ENCODE measurements around the gene CLIC6.
"Not testable (repeated sequence)": the region's sequence is repeated elsewhere in the genome, so short reads cannot be mapped to it uniquely, and the experiment has no call there.

CLIC6 gene

DNA sequence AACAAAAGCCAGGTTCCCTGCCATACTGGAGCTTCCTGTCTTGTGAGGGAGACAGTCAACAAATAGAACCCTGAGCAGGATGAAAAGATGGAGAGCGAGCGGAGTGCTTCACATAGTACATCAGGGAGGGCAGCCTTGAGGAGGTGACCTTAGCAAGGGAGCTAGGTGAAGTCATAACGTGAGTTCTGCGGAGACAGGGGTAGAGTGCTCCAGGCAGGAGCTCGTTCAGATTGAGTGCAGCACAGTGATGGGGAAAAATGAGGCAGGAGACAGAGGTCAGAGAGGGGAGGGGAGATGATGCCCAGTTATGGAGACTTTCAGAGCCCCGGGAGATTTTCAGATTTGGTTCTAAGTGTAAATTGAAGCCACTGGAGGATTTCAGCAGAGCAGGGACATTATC lies 15.3 kb upstream of the CLIC6 start:
- no peak for DNase-seq

DNA sequence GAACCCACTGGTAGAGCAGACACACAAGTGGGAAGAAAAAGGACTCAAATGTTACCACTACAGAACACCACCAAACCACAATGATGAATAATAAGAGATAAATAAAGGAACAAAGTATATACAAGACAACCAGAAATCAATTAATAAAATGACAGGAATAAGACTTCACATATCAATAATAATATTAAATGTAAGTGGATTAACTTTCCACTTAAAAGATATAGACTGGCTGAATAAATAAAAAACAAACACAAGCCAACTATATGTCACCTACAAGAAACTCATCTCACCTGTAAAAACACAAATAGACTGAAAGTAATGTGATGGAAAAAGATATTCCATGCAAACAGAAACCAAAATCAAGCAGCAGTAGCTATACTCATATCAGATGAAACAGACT lies 6.9 kb upstream of the CLIC6 start:
- DNase-seq = no peak

- no peak for DNase-seq
These were observed 1.0 kb upstream of the CLIC6 start for GRCh38 chr21:34667761-34668160.

DNA sequence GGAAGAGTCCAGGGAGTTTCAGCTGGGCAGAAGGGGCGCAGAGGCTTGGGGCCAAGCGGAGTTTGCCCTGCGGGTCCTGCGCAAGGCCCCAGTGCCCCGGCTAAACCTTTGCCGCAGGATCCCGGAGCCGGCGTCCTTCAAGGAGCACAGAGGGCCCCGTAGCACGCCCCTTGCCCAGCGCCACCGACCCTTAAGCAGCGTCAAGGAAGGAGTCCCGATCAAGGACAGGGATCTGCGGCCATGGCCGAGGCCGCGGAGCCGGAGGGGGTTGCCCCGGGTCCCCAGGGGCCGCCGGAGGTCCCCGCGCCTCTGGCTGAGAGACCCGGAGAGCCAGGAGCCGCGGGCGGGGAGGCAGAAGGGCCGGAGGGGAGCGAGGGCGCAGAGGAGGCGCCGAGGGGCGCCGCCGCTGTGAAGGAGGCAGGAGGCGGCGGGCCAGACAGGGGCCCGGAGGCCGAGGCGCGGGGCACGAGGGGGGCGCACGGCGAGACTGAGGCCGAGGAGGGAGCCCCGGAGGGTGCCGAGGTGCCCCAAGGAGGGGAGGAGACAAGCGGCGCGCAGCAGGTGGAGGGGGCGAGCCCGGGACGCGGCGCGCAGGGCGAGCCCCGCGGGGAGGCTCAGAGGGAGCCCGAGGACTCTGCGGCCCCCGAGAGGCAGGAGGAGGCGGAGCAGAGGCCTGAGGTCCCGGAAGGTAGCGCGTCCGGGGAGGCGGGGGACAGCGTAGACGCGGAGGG lies 520 bp downstream of the CLIC6 start:
- DNase-seq = peak in 1 of 5 experiments; percentile 40

DNA sequence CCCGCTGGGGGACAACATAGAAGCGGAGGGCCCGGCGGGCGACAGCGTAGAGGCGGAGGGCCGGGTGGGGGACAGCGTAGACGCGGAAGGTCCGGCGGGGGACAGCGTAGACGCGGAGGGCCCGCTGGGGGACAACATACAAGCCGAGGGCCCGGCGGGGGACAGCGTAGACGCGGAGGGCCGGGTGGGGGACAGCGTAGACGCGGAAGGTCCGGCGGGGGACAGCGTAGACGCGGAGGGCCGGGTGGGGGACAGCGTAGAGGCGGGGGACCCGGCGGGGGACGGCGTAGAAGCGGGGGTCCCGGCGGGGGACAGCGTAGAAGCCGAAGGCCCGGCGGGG lies 1.1 kb downstream of the CLIC6 start:
- DNase-seq = not testable (repeated sequence)

GRCh38 chr21:34670220-34670961 lies 1.6 kb downstream of the CLIC6 start:
- DNase-seq = no peak

GRCh38 chr21:34670962-34671348 lies 2.2 kb downstream of the CLIC6 start:
- no peak for DNase-seq

DNA sequence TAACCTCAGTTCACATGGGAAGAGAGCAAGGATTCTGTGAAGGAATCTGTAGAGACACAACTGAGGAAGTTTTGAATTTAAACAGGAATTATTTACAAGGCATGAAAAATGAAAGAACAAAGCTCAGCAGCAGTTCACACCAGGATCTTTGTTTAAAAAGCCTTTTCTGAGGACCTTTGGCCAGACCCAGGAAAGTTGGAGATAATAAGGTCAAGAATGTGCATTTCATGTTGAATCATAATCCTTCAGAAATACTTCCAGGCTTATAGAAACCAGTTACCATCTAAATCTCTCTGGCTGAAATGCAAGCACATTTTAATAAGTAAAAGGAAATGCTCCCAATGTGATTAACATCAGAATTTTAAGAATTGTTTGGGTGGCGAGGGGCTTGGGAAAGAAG lies 2.7 kb downstream of the CLIC6 start:
- no peak for DNase-seq

- DNase-seq = no peak
These were observed 3.1 kb downstream of the CLIC6 start for GRCh38 chr21:34671891-34672290.

GRCh38 chr21:34673006-34673405 lies 4.2 kb downstream of the CLIC6 start:
- no peak for DNase-seq

DNA sequence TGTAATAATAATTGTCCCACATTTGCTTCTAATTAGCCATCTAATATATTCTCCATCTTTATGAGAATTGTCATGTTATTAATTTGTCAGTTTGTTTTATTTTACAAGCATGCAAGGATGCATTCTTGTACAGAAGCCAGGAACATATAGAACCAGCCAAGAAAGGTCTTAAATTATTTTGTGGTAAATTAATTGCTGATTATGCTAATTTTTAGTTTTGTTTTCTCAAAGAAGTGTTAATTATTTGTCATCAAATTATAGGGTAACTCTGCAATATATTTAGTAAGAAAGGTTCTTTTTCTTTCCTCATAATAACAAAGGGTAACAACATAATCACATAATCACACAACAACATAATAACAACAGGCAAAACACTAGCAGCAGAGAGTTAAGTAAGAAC lies 5.7 kb downstream of the CLIC6 start:
- DNase-seq = no peak

GRCh38 chr21:34675871-34676270 lies 7.1 kb downstream of the CLIC6 start:
- DNase-seq = no peak

DNA sequence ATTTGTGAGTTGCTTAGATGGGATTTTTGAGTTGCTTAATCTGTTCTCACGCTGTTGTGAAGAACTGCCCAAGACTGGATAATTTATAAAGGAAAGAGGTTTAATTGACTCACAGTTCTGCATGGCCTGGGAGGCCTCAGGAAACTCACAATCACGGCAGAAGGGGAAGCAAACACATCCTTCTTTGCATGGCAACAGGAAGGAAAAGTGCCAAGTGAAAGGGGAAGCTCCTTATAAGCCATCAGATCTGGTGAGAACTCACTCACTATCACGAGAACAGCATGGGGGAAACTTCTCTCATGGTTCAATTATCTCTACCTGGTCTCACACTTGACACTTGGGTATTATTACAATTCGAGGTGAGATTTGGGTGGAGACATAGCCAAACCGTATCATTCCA lies 10.3 kb downstream of the CLIC6 start:
- DNase-seq = no peak

DNA sequence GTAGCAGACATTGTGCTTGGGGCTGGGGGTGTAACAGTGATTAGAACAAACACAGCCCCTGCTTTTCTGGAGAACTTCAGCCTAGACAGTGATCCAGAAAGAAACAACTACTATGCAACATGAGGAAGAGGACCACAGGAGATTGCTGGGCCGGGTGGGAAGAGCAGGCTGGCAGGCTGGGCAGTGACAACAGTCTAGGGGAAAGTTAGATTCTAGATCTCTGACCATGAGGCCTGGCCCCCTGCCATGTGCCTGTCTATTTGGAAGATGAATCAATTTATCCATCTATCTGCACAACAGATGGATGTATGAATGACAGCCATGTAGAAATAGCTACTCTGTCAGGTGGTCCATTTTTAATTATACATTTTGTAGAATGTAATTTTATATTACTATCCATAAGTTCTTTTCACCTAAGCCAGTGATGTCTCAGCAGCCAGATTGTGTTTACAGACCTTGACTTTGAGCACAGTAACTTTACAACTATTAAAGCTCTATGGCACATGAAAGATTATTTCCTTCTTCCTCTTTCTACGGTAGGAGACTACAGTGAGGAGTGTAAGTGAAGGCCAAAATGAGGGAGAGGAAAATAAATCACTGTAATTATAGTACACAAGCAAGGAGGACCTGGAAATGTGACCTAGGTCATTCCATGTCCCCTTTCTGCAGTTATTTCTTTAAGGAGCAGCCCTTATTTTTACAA lies 15.5 kb downstream of the CLIC6 start:
- no peak for DNase-seq

DNA sequence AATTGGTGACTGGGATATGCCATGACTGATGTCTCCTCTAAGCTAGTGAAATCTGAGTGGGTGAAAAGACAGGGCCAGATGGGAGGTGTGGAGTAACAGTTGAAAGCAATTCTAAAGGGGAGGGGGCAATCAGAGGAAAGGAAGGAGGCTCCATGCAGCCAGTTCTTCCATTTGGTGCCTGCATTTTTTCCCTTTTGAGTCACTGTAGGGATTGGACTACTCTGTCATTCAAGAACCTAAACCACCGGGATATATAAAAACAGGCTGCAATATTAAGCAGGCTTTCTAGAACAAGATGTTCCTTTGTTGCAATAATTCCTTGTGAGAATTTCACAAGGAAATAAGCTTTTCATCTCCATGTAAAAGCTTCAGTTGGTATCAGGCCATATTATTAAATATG lies 18.3 kb downstream of the CLIC6 start:
- DNase-seq = no peak

GRCh38 chr21:34687745-34688144 lies 19.0 kb downstream of the CLIC6 start:
- no peak for DNase-seq

- peak in 1 of 5 experiments; percentile 49 for DNase-seq
These were observed 19.4 kb downstream of the CLIC6 start for GRCh38 chr21:34688145-34688544.

- DNase-seq = no peak
These were observed 19.9 kb downstream of the CLIC6 start for GRCh38 chr21:34688715-34689114.

DNA sequence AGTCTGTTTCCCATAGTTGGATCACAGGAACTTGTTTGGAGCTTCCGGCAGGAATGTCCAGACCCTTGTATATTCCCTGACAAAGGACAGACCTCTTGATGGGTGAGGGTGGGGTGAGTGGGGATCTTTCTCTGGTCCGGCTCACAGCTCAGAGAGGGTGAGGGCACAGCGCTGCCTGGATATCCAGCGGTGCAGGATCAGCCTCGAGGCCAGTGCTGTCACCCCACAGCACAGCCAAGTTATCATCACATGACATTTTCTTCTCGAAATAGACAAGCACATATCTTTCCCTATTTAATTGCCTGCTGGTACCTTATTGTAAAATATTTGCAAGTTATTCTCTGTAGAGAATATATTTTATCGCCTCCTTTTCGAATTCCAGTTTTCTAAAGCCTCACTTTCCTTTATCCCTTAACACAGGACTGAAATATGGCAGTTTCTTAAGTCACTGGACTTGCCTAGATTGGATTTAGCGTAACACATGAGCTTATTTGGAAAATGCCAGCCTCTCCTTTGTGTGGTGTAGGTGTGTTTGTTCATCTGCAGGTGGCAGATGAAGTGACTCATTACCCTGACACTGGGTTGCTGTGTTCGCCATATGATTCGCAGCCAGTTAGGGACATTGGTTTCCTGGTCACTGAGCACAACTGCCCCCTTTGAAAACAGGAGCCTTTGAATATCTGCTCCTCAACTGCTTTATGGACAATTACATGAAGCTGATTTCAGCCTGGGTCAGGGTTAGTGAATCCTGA lies 21.4 kb downstream of the CLIC6 start:
- no peak for DNase-seq

DNA sequence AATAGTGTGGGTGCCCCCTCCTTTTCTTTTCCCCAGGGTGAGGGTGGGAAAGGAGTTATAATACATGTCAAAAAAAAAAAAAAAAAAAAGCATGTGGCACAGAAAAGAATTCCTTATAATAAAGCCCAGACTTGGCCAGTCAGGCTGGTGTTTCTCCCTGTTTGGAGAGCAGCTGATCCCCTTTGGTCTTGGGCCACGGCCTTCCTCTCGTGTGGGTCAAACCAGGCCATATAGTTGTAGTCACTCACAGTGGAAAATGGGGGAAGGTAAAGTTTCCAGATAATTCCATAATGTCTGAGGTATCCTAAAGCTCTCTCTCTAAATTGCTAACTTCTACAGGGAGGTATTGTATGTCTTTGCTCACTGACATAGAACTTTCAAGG lies 22.0 kb downstream of the CLIC6 start:
- no peak for DNase-seq

GRCh38 chr21:34691390-34692032 lies 22.7 kb downstream of the CLIC6 start:
- DNase-seq = no peak

DNA sequence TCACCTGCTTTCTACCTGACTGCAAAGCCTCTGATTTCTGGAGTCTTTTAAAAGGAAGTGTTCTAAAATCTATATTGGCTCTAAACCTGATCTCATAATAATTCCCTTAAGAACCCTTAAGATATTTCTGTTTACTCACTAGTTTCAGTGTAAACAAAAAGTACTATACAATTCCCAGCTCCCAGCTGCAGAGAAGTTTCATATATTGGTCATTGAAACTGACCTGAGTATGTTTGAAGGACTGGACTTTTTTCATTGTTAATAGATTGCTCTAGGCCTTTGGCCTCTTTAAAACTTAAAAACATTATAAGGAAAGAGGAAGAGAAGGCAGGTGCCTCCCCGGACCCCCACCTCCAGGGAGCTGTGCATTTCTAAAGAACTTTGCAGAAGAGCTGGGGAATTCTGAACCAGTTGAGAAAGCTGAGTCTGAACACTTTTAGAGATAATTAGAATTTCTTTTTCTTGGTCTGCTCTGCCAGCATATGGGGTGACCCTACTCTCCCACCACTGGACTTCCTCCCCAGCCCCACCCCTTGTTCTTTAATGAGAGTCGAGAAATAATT lies 23.7 kb downstream of the CLIC6 start:
- DNase-seq = no peak

Data from T-helper 2 cell (primary cell).